GM12878 (cell line): ENCODE measurements around the gene OTUD3.

ENCODE experiments used
- BHLHE40 ChIP-seq, 2 experiments: fragments of 450-650 bp in 1 of 2; IDR thresholded peaks; 2 replicates each; pipeline ENCODE4 v1.6.1; 2011 to 2017; ENCODE audit warnings: low read depth in 2 of 2, borderline replicate concordance in 1 of 2, improper control_type of control experiment in 1 of 2, low read length in 1 of 2, mild to moderate bottlenecking in 1 of 2
- CTCF ChIP-seq, 3 experiments: IDR thresholded peaks in 2 of 3; conservative IDR thresholded peaks in 1 of 3; 2 replicates each; pipeline ENCODE4 v1.5.1; 2011; ENCODE audit warnings: low read depth in 3 of 3, low read length in 3 of 3, mild to moderate bottlenecking in 3 of 3, control low read depth in 2 of 3, moderate library complexity in 2 of 3, inconsistent platforms in 1 of 3, mixed read lengths in 1 of 3; ENCODE audit not compliant: control insufficient read depth in 2 of 3, insufficient read depth in 1 of 3; ENCODE audit errors: extremely low read depth in 1 of 3
- ESRRA ChIP-seq: IDR thresholded peaks from 2 replicates; pipeline ENCODE4 v1.6.1; 2012; ENCODE audit warnings: mild to moderate bottlenecking, low read length, improper control_type of control experiment
- EZH2 ChIP-seq: IDR thresholded peaks from 2 replicates; pipeline ENCODE4 v1.6.1; 2012; ENCODE audit warnings: low read depth, mild to moderate bottlenecking, control low read depth, inconsistent platforms, low read length, borderline replicate concordance; ENCODE audit not compliant: control insufficient read depth
- FOXK2 ChIP-seq: fragments of 450-650 bp; IDR thresholded peaks from 2 replicates; pipeline ENCODE4 v1.6.1; 2017; ENCODE audit warnings: mild to moderate bottlenecking, moderate library complexity
- MAX ChIP-seq: IDR thresholded peaks from 2 replicates; pipeline ENCODE4 v1.6.1; 2012; ENCODE audit warnings: low read depth, low read length, improper control_type of control experiment
- MTA3 ChIP-seq: IDR thresholded peaks from 2 replicates; pipeline ENCODE4 v1.6.1; 2012; ENCODE audit warnings: low read length, inconsistent platforms, borderline replicate concordance
- POLR2A ChIP-seq: IDR thresholded peaks from 2 replicates; pipeline ENCODE4 v1.6.1; 2011; ENCODE audit warnings: low read depth, mild to moderate bottlenecking, low read length
- POLR2AphosphoS5 ChIP-seq: IDR thresholded peaks from 2 replicates; pipeline ENCODE4 v1.6.1; 2011; ENCODE audit warnings: mild to moderate bottlenecking, low read length, inconsistent platforms
- PRDM15 ChIP-seq: fragments of 450-650 bp; formaldehyde crosslinking; IDR thresholded peaks from 2 replicates; pipeline ENCODE4 v1.4.0; 2020; ENCODE audit warnings: mild to moderate bottlenecking, moderate library complexity
- RCOR1 ChIP-seq: conservative IDR thresholded peaks from 2 replicates; pipeline ENCODE4 v1.6.1; 2012; ENCODE audit warnings: low read depth, low read length, improper control_type of control experiment
- STAT3 ChIP-seq: IDR thresholded peaks from 2 replicates; pipeline ENCODE4 v1.6.1; 2011; ENCODE audit warnings: low read depth, low read length, improper control_type of control experiment
- TF ChIP-seq, protein P1 (sequence below): fragments of 450-650 bp; IDR thresholded peaks from 2 replicates; pipeline ENCODE4 v1.6.1; 2016; ENCODE audit warnings: mild to moderate bottlenecking
- TF ChIP-seq, protein P2 (sequence below): fragments of 450-650 bp; IDR thresholded peaks from 2 replicates; pipeline ENCODE4 v1.6.1; 2017; ENCODE audit warnings: mild to moderate bottlenecking, moderate library complexity

DNA sequence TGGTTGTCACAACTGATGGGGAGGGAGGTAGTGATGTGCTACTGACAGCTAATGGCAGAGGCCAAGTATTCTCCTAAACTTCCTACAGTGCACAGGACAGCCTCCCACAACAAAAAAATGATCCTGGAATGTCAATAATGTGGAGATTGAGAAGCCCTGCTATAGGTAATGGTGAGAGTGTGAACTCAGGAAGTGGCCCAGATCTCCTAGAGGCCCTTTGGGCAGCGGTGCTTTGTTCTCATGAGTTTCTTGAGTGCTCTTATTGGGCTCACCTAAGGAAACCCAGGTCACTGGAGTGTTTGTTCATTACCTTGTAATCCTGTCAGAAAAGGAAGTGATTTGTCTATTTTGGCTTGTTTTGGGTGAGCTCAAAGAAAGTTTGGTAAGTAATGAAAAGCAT lies 5.9 kb downstream of the OTUD3 start:
- TF ChIP-seq EZH2: no peak
- no peak for TF ChIP-seq MAX
- TF ChIP-seq, protein P1, sequence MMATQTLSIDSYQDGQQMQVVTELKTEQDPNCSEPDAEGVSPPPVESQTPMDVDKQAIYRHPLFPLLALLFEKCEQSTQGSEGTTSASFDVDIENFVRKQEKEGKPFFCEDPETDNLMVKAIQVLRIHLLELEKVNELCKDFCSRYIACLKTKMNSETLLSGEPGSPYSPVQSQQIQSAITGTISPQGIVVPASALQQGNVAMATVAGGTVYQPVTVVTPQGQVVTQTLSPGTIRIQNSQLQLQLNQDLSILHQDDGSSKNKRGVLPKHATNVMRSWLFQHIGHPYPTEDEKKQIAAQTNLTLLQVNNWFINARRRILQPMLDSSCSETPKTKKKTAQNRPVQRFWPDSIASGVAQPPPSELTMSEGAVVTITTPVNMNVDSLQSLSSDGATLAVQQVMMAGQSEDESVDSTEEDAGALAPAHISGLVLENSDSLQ: no peak
- TF ChIP-seq ESRRA: no peak
- no peak for TF ChIP-seq CTCF (IDR thresholded peaks at IDR 0.05 in 2 of 3, conservative IDR thresholded peaks at IDR 0.05 in 1 of 3; ENCODE audit: control insufficient read depth in 2 of 3, extremely low read depth in 1 of 3, insufficient read depth in 1 of 3, low read depth in 3 of 3, low read length in 3 of 3)
- no peak for TF ChIP-seq RCOR1
- no peak for TF ChIP-seq POLR2A
- TF ChIP-seq, protein P2, sequence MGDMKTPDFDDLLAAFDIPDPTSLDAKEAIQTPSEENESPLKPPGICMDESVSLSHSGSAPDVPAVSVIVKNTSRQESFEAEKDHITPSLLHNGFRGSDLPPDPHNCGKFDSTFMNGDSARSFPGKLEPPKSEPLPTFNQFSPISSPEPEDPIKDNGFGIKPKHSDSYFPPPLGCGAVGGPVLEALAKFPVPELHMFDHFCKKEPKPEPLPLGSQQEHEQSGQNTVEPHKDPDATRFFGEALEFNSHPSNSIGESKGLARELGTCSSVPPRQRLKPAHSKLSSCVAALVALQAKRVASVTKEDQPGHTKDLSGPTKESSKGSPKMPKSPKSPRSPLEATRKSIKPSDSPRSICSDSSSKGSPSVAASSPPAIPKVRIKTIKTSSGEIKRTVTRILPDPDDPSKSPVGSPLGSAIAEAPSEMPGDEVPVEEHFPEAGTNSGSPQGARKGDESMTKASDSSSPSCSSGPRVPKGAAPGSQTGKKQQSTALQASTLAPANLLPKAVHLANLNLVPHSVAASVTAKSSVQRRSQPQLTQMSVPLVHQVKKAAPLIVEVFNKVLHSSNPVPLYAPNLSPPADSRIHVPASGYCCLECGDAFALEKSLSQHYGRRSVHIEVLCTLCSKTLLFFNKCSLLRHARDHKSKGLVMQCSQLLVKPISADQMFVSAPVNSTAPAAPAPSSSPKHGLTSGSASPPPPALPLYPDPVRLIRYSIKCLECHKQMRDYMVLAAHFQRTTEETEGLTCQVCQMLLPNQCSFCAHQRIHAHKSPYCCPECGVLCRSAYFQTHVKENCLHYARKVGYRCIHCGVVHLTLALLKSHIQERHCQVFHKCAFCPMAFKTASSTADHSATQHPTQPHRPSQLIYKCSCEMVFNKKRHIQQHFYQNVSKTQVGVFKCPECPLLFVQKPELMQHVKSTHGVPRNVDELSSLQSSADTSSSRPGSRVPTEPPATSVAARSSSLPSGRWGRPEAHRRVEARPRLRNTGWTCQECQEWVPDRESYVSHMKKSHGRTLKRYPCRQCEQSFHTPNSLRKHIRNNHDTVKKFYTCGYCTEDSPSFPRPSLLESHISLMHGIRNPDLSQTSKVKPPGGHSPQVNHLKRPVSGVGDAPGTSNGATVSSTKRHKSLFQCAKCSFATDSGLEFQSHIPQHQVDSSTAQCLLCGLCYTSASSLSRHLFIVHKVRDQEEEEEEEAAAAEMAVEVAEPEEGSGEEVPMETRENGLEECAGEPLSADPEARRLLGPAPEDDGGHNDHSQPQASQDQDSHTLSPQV: no peak
- TF ChIP-seq MTA3: no peak
- no peak for TF ChIP-seq FOXK2
- no peak for TF ChIP-seq STAT3
- TF ChIP-seq BHLHE40 (IDR thresholded peaks at IDR 0.05; ENCODE audit: borderline replicate concordance in 1 of 2, low read depth in 2 of 2, low read length in 1 of 2): no peak
- no peak for TF ChIP-seq POLR2AphosphoS5
- TF ChIP-seq PRDM15 (CRISPR knock-in tag): no peak
